NCI-H446 treated with DMSO at 0.1 percent for 48 hours (cell line): ENCODE results near the gene USP17L25.
"Not testable (repeated sequence)": the region's sequence is repeated elsewhere in the genome, so short reads cannot be mapped to it uniquely, and the experiment has no call there.

Source experiments
- DNase-seq: peaks from one replicate; lab custom pipeline; 2025; lab: John Stamatoyannopoulos, UW

The USP17L25 gene

GRCh38 chr4:9329611-9330010 lies at the start of gene USP17L25:
TSS of gene USP17L25 (plus strand) at chr4:9329911. CDS start at chr4:9329911, 0 bp downstream.
- not testable (repeated sequence) for DNase-seq

GRCh38 chr4:9324191-9324590 lies 5.5 kb upstream of the USP17L25 start:
- DNase-seq, result not testable (repeated sequence)

DNA sequence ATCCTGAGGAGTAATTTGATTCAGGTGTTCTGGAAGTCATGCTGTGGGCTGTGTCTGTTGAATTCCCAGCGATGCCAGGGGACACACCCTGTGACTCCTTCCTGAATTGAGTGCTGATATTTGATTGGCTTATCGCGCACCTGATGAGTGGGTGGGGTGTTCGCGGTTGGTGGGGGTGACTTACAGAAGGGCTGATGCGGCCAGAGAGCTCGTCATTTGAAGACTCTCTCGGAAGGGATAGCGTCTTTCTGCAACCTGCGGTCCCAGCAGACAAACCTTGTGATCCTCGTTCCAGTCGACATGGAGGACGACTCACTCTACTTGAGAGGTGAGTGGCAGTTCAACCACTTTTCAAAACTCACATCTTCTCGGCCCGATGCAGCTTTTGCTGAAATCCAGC lies 4.8 kb upstream of the USP17L25 start, which contains the start of gene USP17L24:
USP17L24 (plus strand) TSS at position 301 of the 400 bp plus-strand sequence; CDS start at position 301, 0 bp downstream.
- not testable (repeated sequence) for DNase-seq

GRCh38 chr4:9334358-9334757 lies 4.6 kb downstream of the USP17L25 start, which contains the start of gene USP17L26:
TSS of gene USP17L26 (plus strand) at chr4:9334658. CDS start at chr4:9334658, 0 bp downstream.
- not testable (repeated sequence) for DNase-seq

DNA sequence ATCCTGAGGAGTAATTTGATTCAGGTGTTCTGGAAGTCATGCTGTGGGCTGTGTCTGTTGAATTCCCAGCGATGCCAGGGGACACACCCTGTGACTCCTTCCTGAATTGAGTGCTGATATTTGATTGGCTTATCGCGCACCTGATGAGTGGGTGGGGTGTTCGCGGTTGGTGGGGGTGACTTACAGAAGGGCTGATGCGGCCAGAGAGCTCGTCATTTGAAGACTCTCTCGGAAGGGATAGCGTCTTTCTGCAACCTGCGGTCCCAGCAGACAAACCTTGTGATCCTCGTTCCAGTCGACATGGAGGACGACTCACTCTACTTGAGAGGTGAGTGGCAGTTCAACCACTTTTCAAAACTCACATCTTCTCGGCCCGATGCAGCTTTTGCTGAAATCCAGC lies 9.4 kb downstream of the USP17L25 start, which contains the start of gene USP17L5:
USP17L5 (plus strand) TSS at position 301 of the 400 bp plus-strand sequence; CDS start at position 301, 0 bp downstream.
- DNase-seq, result not testable (repeated sequence)

DNA sequence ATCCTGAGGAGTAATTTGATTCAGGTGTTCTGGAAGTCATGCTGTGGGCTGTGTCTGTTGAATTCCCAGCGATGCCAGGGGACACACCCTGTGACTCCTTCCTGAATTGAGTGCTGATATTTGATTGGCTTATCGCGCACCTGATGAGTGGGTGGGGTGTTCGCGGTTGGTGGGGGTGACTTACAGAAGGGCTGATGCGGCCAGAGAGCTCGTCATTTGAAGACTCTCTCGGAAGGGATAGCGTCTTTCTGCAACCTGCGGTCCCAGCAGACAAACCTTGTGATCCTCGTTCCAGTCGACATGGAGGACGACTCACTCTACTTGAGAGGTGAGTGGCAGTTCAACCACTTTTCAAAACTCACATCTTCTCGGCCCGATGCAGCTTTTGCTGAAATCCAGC lies 14.1 kb downstream of the USP17L25 start, which contains the start of gene USP17L27:
USP17L27 (plus strand) TSS at position 301 of the 400 bp plus-strand sequence; CDS start at position 301, 0 bp downstream.
- not testable (repeated sequence) for DNase-seq

DNA sequence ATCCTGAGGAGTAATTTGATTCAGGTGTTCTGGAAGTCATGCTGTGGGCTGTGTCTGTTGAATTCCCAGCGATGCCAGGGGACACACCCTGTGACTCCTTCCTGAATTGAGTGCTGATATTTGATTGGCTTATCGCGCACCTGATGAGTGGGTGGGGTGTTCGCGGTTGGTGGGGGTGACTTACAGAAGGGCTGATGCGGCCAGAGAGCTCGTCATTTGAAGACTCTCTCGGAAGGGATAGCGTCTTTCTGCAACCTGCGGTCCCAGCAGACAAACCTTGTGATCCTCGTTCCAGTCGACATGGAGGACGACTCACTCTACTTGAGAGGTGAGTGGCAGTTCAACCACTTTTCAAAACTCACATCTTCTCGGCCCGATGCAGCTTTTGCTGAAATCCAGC lies 18.9 kb downstream of the USP17L25 start, which contains the start of gene USP17L28:
USP17L28 (plus strand) TSS at position 301 of the 400 bp plus-strand sequence; CDS start at position 301, 0 bp downstream.
- not testable (repeated sequence) for DNase-seq

- DNase-seq, result not testable (repeated sequence)
Observed at GRCh38 chr4:9350866-9351265, 21.2 kb downstream of the USP17L25 start.

- DNase-seq, result not testable (repeated sequence)
Observed at GRCh38 chr4:9353338-9353737, 23.6 kb downstream of the USP17L25 start, which contains the start of gene USP17L29. TSS of gene USP17L29 (plus strand) at chr4:9353638. CDS start at chr4:9353638, 0 bp downstream.

DNA sequence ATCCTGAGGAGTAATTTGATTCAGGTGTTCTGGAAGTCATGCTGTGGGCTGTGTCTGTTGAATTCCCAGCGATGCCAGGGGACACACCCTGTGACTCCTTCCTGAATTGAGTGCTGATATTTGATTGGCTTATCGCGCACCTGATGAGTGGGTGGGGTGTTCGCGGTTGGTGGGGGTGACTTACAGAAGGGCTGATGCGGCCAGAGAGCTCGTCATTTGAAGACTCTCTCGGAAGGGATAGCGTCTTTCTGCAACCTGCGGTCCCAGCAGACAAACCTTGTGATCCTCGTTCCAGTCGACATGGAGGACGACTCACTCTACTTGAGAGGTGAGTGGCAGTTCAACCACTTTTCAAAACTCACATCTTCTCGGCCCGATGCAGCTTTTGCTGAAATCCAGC lies 33.1 kb downstream of the USP17L25 start, which contains the start of gene USP17L30:
USP17L30 (plus strand) TSS at position 301 of the 400 bp plus-strand sequence; CDS start at position 301, 0 bp downstream.
- DNase-seq, result not testable (repeated sequence)

DNA sequence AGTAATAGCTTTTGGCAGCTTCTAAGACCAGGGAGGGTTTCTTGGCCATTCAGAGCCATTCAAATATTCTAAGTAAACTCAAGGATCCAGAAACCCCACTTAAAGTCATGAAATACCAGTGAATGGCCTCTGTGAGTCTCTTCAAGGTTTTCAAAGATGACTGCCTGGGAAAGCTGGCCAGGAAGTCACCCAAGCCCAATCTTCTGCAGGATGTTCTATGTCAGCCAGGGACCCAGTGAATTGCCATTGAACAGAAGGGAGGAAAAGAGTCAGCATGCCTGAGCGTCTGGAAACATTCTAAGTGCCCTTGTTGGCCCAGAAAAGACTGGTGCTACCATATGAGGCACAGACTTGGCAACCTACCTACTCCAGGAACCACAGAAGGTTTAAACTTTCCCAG lies 50.2 kb downstream of the USP17L25 start:
- DNase-seq, result not testable (repeated sequence)
